Measurements from ENCODE around the gene PODXL2.
"Not testable (repeated sequence)": the region's sequence is repeated elsewhere in the genome, so short reads cannot be mapped to it uniquely, and the experiment has no call there.

GRCh38 chr3:127654993-127655392 lies 26.0 kb downstream of the PODXL2 start:
- not testable (repeated sequence) for TF ChIP-seq CTCF, POLR2A (IDR thresholded peaks at IDR 0.05)

All from uterus (tissue), 2 donors.